Muscle of arm (tissue), 12 donors: ENCODE data around the gene DPF3. TPM values are rescaled to one million over a fixed set of nuclear protein-coding genes. Genes with fewer than 3 reads are reported as not detected.

Source experiments
- DNase-seq: peaks from one replicate; pipeline ENCODE4 v3.0.0-alpha.2; 2013
- polyA plus RNA-seq, 12 donors: library from polyadenylated mRNA; unstranded; fragments of 120-200 nt; gene quantifications; one replicate each; pipeline ENCODE4 v1.2.1, GENCODE V29; 2013; ENCODE audit not compliant: insufficient read length in 12 of 12

DPF3 gene
- polyA plus RNA-seq, 12 donors, result 1.7 to 16.8 (median 5.1) TPM; not detected in 1

DNA sequence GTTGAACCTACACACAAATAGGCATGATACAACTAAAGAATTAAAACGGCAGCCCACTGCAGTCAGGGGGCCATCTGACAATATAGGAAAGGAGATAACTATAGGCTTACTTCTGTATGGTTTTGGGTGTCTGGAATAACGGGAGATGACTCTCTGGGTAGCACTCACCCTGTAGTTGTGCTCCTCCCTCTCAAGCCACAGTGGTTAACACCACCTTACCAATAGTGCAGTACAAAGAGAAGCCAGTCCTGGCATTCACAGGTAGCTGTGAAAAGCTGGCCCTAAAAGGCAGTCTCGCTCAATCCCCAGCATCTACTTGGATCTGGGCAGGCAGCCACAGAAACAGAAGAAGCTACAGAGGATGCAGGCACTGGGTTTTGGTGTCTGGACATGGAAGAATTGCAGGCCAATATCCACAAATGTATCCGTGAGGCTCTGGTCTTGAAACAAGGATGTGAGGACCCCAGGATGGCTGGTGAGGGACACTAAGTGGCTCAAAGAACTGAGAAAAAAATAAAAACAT, 93.0 kb downstream of the DPF3 start:
- no peak for DNase-seq

- DNase-seq, result no peak
Measured at GRCh38 chr14:72800296-72800695, 93.6 kb downstream of the DPF3 start.

GRCh38 chr14:72796935-72797334, 97.0 kb downstream of the DPF3 start:
- no peak for DNase-seq

- DNase-seq, result no peak
Measured at GRCh38 chr14:72793156-72793939, 100.6 kb downstream of the DPF3 start.

GRCh38 chr14:72792051-72792788, 101.7 kb downstream of the DPF3 start:
- no peak for DNase-seq

GRCh38 chr14:72790887-72791566, 102.9 kb downstream of the DPF3 start:
- DNase-seq, result no peak

DNA sequence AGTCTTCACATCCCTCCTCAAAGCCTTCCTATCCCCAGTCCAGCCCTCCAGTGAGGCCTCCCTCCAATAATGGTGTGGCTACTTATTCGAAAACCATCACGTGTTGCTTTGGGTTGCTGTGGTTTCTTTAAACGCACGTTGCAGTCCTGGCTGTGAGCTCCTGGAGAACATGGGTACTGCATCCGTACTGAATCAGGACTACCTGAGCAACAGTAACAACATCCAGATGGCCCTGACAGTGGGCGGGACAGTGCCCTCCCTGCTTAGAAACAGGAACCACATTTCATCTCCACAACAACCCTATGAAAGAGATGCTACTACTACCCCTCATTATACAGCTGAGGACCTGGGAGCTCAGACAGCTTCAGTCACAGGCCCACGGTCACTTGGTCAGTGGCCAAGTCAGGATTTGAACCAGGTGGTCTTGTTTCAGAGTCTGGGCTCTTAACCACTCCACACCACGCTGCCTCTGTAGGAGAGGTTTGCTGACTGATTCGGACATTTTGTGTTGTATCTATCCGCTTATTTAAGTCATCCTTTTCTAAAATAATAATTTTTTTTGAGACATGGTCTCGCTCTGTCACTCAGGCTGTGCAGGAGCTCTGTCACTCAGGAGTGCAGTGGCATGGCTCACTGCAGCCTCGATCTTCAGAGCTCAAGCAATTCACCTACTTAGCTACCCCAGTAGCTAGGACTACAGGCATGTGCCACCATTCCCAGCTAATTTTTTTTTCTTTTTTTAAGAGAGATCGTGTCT, 104.8 kb downstream of the DPF3 start:
- no peak for DNase-seq

DNA sequence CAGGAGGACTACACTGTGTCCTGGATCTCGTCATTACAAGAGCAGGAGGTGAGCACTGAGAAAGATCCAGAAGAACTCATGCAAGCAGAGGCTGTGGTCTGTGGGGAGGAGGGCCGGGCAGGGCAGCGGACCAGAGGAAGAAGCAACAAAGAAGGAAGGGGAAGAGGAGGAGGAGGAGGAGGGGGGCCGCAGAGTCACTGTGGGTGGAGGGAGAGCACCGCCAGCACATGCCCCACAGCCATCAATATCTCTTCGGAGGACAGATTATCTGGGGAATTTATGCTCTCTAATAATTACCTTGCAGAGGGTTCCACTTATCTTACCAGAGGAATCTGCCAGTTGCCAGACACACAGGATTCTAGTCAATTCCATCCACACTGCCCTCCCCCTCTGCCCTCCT, 105.6 kb downstream of the DPF3 start:
- no peak for DNase-seq

- no peak for DNase-seq
Measured at GRCh38 chr14:72787841-72788240, 106.1 kb downstream of the DPF3 start.

- no peak for DNase-seq
Measured at GRCh38 chr14:72786378-72787350, 107.2 kb downstream of the DPF3 start.

DNA sequence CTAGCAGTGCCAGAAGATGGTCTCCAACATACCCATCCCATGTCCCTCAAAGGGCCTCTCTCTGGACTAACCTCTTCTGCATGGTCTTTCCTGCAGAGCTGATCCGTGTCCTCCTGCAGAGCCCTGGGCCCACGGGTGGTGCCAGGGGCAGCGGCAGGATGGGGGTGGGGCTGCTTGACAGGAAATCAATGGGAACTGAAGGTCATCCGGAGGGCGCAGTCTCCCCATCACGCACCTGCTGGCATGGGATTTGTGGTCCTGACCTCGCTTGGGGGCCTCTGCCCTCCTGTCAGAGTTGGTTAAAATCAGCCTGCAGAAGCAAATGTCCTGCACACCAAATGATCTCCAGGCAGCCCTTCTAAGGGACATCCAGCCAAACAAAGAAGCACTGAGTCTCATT, 110.2 kb downstream of the DPF3 start:
- DNase-seq, result no peak

DNA sequence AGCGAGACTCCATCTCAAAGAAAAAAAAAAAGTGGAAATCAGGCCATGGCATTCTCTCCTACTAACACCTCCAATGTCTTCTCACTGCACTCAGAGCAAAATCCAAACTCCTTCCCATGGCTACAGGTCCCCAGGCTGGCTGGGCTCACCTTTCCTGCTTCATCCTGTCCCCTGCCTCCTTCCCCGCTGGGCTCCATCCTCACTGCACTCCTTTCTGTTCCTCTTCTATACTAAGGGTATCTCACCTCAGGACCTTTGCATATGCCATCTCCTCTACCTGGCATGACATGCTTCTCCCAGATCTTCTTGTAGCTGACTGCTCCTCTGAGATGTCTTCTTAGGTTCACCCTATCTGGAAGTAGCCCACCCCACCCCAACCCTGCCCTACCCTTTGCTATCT, 111.1 kb downstream of the DPF3 start:
- DNase-seq, result no peak

- no peak for DNase-seq
Measured at GRCh38 chr14:72781561-72782508, 112.1 kb downstream of the DPF3 start.

DNA sequence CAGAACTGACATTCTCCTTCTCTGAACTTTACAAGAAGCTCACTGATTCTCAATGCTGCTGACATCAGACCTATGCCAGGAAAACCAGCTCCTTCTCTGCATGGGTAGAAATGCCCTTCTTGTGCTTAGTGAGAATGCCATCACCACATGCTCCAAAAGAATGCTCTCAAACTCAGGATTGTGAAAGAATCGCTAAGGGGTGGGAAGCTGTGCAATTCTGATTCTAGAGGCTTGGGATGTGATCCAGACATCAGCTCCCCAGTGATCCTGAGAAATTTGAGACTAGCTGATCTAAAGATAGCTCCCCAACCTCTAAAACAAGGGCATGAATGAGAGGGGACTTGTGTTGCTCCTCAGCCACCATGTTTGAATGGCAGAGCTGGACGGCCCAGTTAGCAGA, 113.2 kb downstream of the DPF3 start:
- no peak for DNase-seq

DNA sequence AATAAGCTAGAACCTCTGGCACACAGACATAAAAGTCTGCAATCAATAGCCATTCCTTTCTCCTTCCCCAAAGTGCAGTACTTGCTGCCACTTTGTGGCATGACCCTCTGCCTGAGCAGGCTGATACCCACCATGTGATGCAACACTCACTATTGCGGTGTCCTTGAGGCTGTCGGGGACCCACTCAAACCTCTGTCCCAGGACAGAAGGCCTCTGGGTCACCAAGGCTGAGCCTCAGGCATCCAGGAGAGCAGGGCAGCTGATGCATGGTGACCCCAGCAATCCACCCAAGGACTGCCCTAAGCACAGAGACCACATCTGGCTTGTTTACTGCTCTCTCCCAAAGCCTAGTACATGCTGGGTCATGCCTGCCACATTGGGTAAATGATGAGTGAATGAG, 114.2 kb downstream of the DPF3 start:
- DNase-seq, result no peak

- no peak for DNase-seq
Measured at GRCh38 chr14:72777636-72778035, 116.3 kb downstream of the DPF3 start.

DNA sequence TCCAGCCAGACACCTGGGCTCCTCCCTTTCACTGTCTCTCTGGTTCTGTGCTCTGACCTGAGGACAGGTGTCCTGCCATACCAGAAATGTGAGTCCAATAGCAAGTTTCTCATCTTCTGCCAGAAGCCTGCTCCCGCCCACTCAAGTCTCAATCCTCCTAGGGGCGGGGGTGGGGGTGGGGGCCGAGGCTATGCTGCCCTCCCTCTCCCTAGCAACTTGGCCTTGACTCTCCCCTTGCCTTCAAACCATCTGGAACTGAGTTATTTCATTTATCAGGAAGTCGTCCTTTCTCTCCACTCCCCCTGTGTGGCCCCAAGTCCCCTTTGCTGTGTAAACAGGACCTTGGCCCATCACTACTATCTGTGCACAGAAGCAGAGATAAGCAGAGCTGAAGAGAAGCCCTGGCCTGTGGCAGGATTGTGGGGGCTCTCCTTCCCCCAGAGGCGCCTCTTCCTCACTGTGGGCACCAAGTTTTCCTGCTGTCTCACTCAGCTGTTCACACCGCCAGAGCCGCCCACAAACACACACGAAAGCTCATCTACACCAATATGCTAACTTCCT, 117.1 kb downstream of the DPF3 start:
- DNase-seq, result no peak

- no peak for DNase-seq
Measured at GRCh38 chr14:72775923-72776554, 117.9 kb downstream of the DPF3 start.
